ENCODE measurements around the gene ZNF215. TPM values are rescaled to one million over a fixed set of nuclear protein-coding genes. Genes with fewer than 3 reads are reported as not detected.

The ZNF215 gene
- total and polyA plus RNA-seq, 2 of the 8 experiments (the other 6 are each of a cell fraction or from before 2014, with no cell fraction given) = 6.4 to 17.9 TPM

DNA sequence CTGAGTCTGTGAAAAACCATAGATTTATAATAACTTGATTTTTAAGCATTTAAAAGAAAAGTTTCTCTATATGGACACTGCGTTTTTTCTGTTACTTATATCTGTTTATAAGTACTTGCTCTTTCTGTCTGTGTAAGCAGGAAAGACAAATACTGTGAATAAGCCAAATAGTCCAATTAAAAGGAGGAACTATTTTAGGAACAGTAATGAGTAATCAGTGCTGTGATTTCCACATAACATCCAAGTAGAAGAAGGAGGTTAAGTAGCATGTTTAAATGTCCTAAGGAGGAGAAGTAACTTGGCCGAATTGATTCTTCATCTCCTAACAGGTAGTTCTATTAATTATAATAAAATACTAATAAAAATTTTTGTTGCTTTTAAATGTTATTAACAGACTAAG lies 53.1 kb downstream of the ZNF215 start (continued):
- TF ChIP-seq, protein P1, sequence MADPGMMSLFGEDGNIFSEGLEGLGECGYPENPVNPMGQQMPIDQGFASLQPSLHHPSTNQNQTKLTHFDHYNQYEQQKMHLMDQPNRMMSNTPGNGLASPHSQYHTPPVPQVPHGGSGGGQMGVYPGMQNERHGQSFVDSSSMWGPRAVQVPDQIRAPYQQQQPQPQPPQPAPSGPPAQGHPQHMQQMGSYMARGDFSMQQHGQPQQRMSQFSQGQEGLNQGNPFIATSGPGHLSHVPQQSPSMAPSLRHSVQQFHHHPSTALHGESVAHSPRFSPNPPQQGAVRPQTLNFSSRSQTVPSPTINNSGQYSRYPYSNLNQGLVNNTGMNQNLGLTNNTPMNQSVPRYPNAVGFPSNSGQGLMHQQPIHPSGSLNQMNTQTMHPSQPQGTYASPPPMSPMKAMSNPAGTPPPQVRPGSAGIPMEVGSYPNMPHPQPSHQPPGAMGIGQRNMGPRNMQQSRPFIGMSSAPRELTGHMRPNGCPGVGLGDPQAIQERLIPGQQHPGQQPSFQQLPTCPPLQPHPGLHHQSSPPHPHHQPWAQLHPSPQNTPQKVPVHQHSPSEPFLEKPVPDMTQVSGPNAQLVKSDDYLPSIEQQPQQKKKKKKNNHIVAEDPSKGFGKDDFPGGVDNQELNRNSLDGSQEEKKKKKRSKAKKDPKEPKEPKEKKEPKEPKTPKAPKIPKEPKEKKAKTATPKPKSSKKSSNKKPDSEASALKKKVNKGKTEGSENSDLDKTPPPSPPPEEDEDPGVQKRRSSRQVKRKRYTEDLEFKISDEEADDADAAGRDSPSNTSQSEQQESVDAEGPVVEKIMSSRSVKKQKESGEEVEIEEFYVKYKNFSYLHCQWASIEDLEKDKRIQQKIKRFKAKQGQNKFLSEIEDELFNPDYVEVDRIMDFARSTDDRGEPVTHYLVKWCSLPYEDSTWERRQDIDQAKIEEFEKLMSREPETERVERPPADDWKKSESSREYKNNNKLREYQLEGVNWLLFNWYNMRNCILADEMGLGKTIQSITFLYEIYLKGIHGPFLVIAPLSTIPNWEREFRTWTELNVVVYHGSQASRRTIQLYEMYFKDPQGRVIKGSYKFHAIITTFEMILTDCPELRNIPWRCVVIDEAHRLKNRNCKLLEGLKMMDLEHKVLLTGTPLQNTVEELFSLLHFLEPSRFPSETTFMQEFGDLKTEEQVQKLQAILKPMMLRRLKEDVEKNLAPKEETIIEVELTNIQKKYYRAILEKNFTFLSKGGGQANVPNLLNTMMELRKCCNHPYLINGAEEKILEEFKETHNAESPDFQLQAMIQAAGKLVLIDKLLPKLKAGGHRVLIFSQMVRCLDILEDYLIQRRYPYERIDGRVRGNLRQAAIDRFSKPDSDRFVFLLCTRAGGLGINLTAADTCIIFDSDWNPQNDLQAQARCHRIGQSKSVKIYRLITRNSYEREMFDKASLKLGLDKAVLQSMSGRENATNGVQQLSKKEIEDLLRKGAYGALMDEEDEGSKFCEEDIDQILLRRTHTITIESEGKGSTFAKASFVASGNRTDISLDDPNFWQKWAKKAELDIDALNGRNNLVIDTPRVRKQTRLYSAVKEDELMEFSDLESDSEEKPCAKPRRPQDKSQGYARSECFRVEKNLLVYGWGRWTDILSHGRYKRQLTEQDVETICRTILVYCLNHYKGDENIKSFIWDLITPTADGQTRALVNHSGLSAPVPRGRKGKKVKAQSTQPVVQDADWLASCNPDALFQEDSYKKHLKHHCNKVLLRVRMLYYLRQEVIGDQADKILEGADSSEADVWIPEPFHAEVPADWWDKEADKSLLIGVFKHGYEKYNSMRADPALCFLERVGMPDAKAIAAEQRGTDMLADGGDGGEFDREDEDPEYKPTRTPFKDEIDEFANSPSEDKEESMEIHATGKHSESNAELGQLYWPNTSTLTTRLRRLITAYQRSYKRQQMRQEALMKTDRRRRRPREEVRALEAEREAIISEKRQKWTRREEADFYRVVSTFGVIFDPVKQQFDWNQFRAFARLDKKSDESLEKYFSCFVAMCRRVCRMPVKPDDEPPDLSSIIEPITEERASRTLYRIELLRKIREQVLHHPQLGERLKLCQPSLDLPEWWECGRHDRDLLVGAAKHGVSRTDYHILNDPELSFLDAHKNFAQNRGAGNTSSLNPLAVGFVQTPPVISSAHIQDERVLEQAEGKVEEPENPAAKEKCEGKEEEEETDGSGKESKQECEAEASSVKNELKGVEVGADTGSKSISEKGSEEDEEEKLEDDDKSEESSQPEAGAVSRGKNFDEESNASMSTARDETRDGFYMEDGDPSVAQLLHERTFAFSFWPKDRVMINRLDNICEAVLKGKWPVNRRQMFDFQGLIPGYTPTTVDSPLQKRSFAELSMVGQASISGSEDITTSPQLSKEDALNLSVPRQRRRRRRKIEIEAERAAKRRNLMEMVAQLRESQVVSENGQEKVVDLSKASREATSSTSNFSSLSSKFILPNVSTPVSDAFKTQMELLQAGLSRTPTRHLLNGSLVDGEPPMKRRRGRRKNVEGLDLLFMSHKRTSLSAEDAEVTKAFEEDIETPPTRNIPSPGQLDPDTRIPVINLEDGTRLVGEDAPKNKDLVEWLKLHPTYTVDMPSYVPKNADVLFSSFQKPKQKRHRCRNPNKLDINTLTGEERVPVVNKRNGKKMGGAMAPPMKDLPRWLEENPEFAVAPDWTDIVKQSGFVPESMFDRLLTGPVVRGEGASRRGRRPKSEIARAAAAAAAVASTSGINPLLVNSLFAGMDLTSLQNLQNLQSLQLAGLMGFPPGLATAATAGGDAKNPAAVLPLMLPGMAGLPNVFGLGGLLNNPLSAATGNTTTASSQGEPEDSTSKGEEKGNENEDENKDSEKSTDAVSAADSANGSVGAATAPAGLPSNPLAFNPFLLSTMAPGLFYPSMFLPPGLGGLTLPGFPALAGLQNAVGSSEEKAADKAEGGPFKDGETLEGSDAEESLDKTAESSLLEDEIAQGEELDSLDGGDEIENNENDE (IDR thresholded peaks at IDR 0.05; ENCODE audit: insufficient replicate concordance, low read length) = no peak
- TF ChIP-seq JUND (IDR thresholded peaks at IDR 0.05; ENCODE audit: low read length) (no peak), SIX5 (IDR thresholded peaks at IDR 0.05; ENCODE audit: low read depth, low read length) (no peak), GABPA (IDR thresholded peaks at IDR 0.05; ENCODE audit: borderline replicate concordance, insufficient read depth, low read length) (no peak)
- TF ChIP-seq, protein P2, sequence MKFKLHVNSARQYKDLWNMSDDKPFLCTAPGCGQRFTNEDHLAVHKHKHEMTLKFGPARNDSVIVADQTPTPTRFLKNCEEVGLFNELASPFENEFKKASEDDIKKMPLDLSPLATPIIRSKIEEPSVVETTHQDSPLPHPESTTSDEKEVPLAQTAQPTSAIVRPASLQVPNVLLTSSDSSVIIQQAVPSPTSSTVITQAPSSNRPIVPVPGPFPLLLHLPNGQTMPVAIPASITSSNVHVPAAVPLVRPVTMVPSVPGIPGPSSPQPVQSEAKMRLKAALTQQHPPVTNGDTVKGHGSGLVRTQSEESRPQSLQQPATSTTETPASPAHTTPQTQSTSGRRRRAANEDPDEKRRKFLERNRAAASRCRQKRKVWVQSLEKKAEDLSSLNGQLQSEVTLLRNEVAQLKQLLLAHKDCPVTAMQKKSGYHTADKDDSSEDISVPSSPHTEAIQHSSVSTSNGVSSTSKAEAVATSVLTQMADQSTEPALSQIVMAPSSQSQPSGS (IDR thresholded peaks at IDR 0.05; ENCODE audit: low read length) = no peak
- TF ChIP-seq, protein P3, sequence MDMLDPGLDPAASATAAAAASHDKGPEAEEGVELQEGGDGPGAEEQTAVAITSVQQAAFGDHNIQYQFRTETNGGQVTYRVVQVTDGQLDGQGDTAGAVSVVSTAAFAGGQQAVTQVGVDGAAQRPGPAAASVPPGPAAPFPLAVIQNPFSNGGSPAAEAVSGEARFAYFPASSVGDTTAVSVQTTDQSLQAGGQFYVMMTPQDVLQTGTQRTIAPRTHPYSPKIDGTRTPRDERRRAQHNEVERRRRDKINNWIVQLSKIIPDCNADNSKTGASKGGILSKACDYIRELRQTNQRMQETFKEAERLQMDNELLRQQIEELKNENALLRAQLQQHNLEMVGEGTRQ (IDR thresholded peaks at IDR 0.05; ENCODE audit: low read length) = no peak
- TF ChIP-seq, protein P4, sequence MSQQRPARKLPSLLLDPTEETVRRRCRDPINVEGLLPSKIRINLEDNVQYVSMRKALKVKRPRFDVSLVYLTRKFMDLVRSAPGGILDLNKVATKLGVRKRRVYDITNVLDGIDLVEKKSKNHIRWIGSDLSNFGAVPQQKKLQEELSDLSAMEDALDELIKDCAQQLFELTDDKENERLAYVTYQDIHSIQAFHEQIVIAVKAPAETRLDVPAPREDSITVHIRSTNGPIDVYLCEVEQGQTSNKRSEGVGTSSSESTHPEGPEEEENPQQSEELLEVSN (IDR thresholded peaks at IDR 0.05) = no peak

Data from H1 (cell line).